HG03135 (cell line): ENCODE measurements around the gene PRC1.

Experiments used
- ATAC-seq: cut with Tn5 transposase; IDR thresholded peaks from one replicate; pipeline ENCODE4 v1.9.1; 2021; ENCODE audit warnings: mild to moderate bottlenecking, moderate library complexity; ENCODE audit not compliant: unreplicated experiment

The PRC1 gene

DNA sequence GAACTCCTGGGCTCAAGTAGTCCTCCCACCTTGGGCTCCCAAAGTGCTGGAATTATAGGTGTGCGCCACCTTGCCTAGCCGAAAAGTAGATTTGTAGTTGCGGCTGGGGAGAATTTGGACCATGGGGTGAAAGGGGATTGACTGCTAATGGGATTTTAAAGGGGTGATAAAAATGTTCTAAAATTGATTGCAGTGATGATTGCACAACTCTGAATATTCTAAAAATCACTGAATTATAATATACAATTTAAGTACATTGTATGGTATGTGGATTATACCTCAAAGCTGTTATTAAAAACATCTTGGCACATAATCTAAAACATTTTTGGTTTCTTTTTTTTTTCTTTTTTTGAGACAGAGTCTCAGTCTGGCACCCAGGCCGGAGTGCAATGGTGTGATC is 3.9 kb downstream of the PRC1 start:
- no peak for ATAC-seq

DNA sequence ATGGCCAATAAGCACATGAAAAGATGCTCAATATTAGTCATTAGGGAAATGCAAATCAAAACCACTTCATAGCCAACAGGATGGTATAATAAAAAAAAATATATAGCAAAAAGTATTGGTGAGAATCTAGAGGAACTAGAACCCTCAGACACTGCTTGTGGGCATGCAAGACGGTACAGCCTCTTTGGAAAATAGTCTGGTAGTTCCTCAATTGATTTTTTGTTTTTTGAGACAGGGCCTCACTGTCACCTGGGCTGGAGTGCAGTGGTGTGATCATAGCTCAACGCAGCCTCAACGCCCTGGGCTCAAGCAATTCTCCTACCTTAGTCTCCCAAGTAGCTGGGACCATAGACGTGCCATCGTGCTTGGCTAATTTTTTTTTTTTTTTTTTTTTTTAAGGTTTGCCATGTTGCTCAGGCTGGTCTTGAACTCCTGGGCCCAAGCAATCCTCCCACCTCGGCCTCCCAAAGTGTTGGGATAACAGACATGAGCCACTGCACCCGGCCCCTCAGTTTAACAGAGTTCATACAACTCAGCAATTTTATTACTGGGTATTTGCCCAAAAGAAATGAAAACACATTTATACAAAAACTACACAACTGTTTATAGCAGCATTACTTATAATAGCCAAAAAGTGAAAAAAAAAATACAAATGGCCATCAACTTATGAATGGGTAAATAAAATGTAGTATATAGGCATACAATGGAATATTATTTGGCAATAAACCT is 5.1 kb downstream of the PRC1 start:
- no peak for ATAC-seq

DNA sequence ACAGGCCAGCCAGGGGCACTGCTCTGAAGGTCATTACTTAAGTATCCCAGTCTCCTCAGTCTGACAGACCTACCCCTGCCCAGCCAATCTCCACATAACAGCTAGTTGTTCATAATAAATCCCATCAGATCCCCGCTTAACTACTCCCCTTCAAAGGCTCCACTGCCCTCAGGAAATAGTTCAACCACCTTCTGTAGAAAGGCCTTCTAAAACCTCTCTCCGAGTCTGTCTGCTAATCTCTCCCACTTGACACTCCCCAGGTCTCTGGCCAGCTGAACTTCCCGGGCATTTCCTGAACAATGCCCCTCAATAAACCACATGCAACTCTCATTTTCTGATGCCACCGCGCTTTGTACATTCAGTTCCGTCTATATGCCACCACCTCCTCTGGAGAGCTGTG is 6.0 kb downstream of the PRC1 start:
- ATAC-seq: no peak

DNA sequence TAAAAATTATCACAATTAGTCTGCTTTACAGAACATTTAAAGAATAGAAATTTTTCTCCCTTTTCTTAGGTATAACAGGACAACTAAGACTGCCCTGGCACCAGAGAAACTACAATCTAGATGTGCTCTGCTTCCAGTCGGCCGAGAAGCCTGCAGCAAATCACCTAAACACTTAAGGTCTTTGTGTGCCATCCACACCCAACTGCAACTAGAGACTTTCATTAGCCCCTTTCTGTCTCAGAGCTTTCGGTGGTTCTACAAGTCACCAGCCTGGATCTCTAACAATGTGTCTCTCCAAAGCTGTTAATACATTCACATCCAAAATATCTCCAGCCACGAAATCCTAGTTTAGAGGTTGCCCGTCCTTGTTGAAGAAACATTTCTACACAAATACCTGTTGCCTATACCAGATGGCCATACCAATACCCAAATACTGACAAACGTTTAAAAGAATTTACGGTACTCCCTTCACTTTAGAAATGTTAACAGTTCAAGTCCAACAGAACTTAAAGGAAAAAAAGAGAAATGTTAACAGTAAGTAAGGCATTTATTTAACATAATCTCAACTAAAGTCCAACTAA is 6.7 kb downstream of the PRC1 start:
- ATAC-seq: no peak

DNA sequence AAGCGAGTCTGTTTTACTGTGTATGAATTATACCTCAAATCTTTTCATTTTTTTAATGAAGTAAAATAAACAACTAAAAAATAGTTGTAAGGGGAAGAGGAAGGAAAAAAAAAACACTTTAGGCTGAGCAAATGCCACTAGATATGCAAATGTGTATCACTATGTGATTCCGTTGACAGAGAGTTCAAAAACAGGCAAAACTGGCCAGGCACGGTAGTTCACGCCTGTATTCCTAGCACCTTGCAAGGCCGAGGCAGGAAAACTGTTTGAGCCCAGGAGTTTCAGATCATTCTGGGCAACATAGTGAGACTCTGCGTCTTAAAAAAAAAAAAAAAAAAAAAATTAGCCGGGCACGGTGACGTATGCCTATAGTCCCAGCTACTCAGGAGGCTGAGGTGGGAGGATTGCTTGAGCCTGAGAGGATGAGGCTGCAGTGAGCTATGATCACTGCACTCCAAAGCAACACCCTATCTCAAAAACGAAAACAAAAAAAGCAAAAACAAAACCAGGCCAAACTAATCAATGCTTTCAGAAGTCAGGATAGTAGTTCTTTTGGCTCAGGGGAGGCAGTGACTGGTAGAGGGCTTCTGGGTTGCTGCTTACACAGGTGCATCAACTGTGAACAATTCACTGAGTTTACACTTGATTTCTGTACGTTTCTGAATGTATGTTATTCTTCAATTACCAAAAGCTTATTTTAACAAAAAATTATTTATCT is 7.4 kb downstream of the PRC1 start:
- no peak for ATAC-seq

DNA sequence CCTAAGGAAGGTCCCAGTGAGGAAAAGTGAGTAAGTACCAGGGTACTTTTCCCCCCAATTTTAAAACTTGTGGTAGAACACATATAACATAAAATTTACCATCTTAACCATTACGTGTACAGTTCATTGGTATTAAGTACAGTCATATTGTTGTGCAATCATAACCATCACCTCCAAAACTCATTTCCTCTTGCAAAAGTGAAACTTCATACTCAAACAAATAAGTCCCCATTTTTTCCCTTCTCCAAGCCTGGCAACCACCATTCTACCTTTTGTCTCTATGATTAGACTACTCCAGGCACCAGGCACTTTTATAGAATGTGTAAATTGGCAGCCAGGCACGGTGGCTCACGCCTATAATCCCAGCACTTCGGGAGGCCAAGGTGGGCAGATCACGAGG is 12.2 kb downstream of the PRC1 start:
- ATAC-seq: peak; percentile 42

DNA sequence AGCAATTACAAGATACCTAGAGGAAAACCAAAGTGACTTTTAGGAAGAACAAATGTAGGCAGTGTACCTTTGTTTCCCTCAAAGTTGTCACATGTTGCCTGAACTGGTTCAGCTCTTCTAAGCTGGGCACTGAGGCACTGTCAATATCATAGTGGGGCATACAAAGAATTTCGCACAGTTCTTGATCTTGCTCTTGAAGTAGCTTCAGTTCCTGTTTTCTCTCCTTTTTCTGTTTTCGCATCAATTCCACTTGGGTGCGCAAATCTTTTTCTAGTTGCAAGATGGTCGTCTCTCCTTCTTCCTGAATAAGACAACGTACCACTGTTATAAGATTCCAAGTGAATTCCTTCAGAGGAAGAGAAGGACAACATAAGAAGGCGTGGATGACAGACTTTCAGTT is 12.7 kb downstream of the PRC1 start:
- peak; percentile 72 for ATAC-seq

DNA sequence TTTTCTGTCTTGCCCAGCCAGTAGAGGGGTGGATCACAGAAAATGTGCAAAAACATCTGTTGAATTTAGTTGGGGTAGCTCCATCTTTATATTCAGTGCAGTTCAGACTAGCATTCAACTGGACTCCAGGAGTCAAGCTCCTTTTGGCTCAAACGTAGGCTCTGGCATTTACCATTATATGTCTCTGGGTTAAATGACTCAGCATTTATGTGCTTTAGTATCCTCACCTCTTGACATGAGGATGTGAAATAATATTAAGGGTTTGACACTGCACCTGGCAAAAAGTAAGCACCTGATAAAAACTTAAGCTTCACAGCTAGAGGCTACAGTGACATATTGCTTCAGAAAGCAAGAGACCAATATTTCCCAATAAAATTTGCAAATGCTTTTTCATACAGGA is 14.8 kb downstream of the PRC1 start:
- no peak for ATAC-seq

DNA sequence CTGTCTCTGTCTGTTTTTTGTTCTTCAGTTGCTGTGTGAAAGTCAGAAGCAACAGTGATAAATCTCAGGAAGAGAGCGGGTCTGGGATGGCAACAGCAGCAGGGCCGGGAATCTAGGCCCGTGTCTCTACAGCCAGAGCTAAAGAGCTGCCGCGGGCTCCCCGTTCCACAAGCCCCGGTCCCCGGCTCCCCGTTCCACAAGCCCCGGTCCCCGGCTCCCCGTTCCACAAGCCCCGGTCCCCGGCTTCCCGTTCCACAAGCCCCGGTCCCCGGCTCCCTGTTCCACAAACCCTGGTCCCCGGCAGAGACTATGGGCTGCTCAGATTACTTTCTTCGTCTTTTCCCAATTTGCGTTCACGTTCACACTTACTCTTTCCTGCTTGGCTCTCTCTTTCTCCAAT is 20.1 kb downstream of the PRC1 start:
- ATAC-seq: no peak

DNA sequence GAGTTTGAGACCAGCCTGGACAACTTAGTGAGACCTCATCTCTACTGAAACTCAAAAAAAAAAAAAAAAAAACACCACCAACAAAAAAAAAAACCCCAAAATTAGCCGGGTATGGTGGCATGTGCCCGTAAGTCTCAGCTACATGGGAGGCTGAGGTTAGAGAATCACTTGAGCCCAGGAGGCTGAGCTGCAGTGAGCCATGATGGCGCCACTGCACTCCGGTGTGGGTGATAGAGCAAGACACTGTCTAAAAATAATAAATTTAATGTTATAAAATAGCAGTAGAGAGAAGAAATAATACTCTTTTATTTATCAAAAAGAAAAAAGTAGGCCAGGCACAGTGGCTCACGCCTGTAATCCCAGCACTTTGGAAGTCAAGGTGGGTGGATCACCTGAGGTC is 22.2 kb downstream of the PRC1 start:
- no peak for ATAC-seq

DNA sequence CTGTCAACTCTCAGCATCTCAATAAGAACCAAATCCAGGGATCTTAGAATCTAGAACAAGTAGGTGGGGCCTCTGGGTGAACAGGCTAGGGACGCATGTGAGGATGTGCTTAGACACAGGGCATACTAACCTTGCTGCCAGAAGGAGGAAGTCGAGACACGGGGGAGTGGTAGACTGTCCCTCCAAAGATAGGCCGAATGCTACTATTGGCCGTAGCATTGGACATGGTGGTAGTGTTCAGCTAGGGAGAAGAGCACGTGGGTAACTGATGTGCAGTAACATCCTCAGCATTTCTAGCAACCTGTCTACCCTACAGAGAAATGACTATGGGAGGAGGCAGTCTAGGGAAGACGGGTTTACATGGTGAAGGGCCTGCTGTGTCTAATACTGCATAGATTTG is 24.1 kb downstream of the PRC1 start:
- no peak for ATAC-seq

DNA sequence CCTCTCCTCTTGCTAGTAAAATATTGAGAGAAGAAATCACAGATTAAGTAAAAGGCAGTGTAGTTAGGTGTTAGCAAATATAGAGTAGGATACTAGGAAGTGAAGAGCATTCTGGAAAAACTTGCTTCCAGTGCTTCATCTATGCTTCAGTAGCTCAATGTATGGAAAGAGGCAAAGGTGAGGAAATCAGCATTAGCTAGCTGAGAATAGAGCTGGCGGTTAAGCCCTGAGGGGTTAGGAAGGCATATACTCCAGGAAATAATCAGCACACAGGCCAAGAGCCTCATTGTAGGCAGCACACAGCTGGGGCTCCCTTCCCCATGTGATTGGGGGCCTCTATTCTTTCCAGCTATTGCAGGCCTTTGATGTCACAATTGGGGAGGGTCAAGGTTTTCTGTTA is 25.9 kb downstream of the PRC1 start:
- ATAC-seq: no peak

DNA sequence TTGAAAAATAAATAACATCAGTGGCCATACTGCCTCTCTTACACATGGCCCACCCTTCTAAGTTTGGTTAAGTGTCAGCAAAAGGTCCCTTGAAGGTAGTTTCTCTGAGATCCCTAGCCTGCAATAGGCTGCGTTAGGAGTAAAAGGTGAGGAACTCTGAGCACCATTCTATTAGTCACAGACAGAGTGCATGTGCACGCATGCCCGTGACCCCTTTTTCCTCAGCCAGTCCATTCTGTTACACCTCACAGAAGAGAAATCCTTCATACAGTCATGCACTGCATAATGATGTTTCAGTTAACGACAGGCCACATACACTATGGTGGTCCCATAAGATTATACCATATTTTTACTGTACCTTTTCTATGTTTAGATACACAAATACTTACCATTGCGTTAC is 27.1 kb downstream of the PRC1 start:
- no peak for ATAC-seq

DNA sequence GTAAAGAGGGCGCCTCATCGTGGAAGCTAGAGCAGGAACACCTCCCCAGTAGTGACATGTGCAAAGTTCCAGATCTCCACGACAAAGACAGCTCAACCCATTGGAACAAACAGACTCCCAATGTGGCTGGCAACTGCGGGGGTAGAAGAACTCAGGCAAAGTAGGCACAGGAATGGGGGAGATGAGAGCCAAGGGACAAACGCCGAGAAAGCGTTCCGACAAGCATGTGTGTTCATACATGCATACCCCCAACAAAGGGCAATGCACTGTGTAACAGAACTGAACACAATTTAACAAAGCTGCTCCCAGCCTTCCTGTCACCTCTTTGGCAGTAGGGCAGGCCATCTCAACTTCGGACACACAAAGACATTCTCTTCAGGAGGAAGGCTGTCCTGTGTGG is 28.1 kb downstream of the PRC1 start:
- ATAC-seq: no peak

DNA sequence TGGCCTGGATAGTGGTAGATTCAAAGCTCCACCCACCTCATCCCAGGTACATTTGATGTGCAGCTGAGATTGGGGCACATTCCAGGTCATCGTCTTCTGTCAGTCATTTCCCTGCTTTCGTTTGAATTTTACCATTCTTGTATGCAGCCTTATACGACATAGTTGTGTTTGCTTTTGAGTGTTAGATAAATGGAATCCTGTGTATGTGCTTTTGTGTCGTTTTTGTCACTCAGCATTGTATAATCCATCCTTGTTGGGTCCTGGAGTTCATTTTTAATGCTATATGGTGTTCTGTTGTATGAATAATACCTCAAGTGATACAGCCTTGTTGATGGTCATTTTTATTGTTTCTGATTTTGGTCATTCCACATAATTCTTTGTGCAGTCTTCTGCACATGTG is 32.3 kb downstream of the PRC1 start:
- ATAC-seq: no peak

DNA sequence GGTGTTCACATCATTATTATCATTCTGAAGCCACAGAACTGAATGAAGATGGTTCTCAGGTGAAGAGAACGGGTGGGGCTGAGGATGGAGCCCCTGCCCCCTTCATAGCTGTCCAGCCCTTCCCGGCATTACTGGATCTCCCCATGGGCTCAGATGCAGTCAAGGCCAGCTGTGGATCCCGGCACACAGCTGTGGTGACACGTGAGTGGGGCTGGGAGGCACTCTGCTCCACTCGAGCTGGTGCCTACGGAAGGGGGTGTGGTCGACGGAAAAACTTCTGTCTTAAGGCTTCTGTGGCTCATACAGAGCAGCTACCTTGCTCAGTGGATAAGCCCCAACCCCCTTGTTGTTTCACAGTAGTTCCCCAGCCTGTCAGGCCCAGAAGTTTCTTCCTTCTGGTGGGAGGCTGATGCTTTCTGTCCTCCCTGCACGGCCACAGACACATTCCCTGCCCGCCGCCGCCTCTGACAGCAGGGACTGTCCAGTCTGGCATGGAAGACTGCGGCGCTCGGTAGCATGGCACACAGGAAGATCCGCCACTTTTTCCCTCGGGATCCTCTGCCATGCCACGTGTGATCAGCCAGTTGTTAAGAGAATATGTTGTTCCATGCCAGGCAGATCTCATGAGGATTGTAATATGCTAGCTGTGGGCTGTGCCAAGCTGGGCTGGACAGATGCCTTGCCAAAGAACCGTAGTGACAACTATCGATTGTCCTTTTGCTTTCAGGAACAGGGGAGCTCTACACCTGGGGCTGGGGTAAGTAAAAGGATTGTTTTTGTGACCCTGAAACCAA is 33.8 kb downstream of the PRC1 start:
- ATAC-seq: no peak

DNA sequence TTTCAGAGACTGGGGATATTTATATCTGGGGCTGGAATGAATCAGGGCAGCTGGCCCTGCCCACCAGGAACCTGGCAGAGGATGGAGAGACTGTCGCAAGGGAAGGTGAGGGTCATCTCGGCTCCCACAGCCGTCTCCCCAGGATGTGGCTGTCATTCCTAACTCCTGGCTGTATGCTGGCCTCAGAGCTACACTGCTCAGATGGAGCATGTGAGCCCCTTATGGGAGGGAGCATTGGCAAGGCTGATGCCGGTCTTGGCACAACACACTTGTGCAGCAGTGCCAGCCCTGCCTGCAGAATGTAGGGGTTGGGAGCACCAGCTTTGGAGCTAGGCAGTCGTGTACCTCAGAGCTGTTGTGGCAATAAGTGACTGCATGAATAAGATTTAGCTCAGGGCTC is 34.4 kb downstream of the PRC1 start:
- ATAC-seq: no peak

DNA sequence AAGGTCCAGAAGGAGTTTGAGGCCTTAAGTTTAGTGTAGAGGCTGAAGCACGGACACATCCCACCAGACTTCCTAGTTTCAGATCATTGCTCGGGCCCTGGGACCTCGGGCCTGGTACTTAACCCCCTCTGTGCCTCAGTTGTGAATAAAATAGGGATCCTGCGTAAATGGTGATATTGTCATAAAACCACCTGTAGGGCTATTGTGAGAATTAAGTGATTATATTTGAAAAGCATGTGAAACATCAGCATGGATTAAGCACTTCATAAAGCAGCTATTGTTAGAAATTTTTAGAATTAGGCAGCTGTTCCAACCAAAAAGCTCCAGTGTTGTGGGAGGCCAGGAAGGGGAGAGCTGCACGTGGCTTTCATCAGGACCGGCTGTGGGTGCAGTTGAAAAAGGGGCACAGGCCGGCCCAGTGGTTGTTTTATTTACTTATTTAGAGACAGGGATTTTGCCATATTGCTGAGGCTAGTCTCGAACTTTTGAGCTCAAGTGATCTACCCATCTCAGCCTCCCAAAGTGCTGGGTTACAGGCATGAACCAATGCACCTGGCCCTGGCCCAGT is 35.2 kb downstream of the PRC1 start:
- ATAC-seq: no peak

DNA sequence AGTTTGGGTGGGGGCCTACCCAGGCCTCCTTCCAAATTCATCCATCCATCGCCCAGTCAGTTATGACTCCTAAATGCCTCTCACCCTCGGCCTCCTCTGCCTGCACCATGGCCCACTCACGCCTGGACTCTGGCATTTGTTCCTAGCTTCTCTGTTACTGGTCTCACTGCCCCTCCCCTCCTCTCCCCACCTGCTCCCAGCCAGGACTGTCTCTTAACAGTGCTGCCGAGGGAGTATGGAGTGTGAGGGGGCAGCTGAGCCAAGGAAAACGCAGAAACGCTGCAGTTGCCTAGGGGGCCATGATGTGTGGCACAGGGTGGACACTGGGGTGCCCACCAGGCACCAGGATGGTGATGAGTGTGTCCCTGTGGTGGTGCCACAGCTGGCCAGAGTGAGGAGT is 36.5 kb downstream of the PRC1 start:
- ATAC-seq: no peak

DNA sequence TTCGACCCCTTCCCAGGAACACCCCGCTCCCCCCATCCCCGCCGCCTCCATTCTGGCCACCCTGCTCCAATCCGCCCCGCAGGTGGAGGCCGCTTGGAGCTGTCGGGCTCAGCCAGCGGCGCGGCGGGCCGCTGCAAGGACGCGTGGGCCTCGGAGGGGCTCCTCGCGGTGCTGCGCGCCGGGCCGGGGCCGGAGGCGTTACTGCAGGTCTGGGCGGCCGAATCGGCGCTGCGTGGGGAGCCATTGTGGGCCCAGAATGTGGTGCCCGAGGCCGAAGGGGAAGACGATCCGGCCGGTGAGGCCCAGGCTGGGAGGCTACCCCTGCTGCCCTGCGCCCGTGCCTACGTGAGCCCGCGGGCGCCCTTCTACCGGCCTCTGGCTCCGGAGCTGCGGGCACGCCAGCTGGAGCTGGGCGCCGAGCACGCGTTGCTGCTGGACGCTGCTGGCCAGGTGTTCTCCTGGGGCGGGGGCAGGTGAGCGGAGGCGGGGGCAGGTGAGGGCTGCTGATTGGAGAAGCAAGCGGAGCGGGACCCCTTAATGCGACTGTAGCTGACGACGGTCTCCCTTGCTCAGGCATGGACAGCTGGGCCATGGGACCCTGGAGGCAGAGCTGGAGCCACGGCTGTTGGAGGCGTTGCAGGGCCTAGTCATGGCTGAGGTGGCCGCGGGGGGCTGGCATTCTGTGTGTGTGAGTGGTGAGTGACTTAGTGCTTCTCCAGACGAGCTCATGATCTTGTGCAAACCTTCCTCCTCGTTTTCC is 37.1 kb downstream of the PRC1 start:
- ATAC-seq: no peak
